H9 (cell line): ENCODE results near the gene VASP. TPM values are rescaled to one million over a fixed set of nuclear protein-coding genes. Genes with fewer than 3 reads are reported as not detected.
A peak's percentile ranks its signal among the peaks of the same experiment; 100 is the strongest.

Experiments
- DNase-seq: peaks from one replicate; pipeline ENCODE4 v3.0.0-alpha.2; 2017
- H2AFZ ChIP-seq: one replicate; pipeline ENCODE4 v1.6.1; 2013; ENCODE audit warnings: mild to moderate bottlenecking, low read length, control low read depth, moderate library complexity
- H2AK5ac ChIP-seq: 2 replicates; pipeline ENCODE4 v1.6.1; 2013; ENCODE audit warnings: low read length, control low read depth, mixed read lengths; ENCODE audit not compliant: insufficient read length
- H2BK120ac ChIP-seq: one replicate; pipeline ENCODE4 v1.6.1; 2013; ENCODE audit warnings: low read depth, mild to moderate bottlenecking, low read length, control low read depth, inconsistent platforms; ENCODE audit not compliant: poor library complexity, severe bottlenecking
- H2BK12ac ChIP-seq: 2 replicates; pipeline ENCODE4 v1.6.1; 2013; ENCODE audit warnings: low read length, control low read depth, mixed read lengths, low read depth; ENCODE audit not compliant: insufficient read length
- H2BK15ac ChIP-seq: 2 replicates; pipeline ENCODE4 v1.6.1; 2013; ENCODE audit warnings: low read depth, low read length, control low read depth
- H2BK20ac ChIP-seq: one replicate; pipeline ENCODE4 v1.6.1; 2013; ENCODE audit warnings: low read depth, mild to moderate bottlenecking, low read length, control low read depth, inconsistent platforms; ENCODE audit not compliant: poor library complexity, severe bottlenecking
- H2BK5ac ChIP-seq: 2 replicates; pipeline ENCODE4 v1.6.1; 2013; ENCODE audit warnings: low read length, control low read depth, mixed read lengths; ENCODE audit not compliant: insufficient read length
- H3K14ac ChIP-seq: 2 replicates; pipeline ENCODE4 v1.6.1; 2013; ENCODE audit warnings: low read length, control low read depth; ENCODE audit not compliant: insufficient read depth
- H3K18ac ChIP-seq: 2 replicates; pipeline ENCODE4 v1.6.1; 2013; ENCODE audit warnings: low read depth, mild to moderate bottlenecking, mixed read lengths, low read length, control low read depth; ENCODE audit not compliant: insufficient read length
- H3K23ac ChIP-seq: 2 replicates; pipeline ENCODE4 v1.6.1; 2013; ENCODE audit warnings: low read length, control low read depth, mixed read lengths, low read depth; ENCODE audit not compliant: insufficient read length
- H3K23me2 ChIP-seq: 2 replicates; pipeline ENCODE4 v1.6.1; 2013; ENCODE audit warnings: low read depth, mild to moderate bottlenecking, mixed read lengths, low read length, control low read depth; ENCODE audit not compliant: insufficient read length, poor library complexity, severe bottlenecking
- H3K27ac ChIP-seq: 2 replicates; pipeline ENCODE4 v1.5.1; 2013; ENCODE audit warnings: low read length, control low read depth, mixed read lengths, low read depth; ENCODE audit not compliant: insufficient read length
- H3K27me3 ChIP-seq: 2 replicates; pipeline ENCODE4 v1.6.1; 2013; ENCODE audit warnings: low read length, control low read depth, inconsistent platforms; ENCODE audit not compliant: insufficient read depth
- H3K4ac ChIP-seq: 2 replicates; pipeline ENCODE4 v1.6.1; 2013; ENCODE audit warnings: low read depth, mild to moderate bottlenecking, control low read depth, inconsistent platforms, low read length, moderate library complexity
- H3K4me1 ChIP-seq: 2 replicates; pipeline ENCODE4 v1.6.1; 2013; ENCODE audit warnings: low read length, control low read depth, inconsistent platforms; ENCODE audit not compliant: insufficient read depth
- H3K4me2 ChIP-seq: 2 replicates; pipeline ENCODE4 v1.6.1; 2013; ENCODE audit warnings: low read length, control low read depth, mixed read lengths; ENCODE audit not compliant: insufficient read length, insufficient read depth
- H3K56ac ChIP-seq: 2 replicates; pipeline ENCODE4 v1.6.1; 2013; ENCODE audit warnings: low read depth, mild to moderate bottlenecking, mixed read lengths, low read length, control low read depth; ENCODE audit not compliant: insufficient read length
- H3K79me1 ChIP-seq: 2 replicates; pipeline ENCODE4 v1.6.1; 2013; ENCODE audit warnings: low read depth, mild to moderate bottlenecking, moderate library complexity, low read length, control low read depth, inconsistent platforms; ENCODE audit not compliant: insufficient read depth, poor library complexity, severe bottlenecking
- H3K79me2 ChIP-seq: 2 replicates; pipeline ENCODE4 v1.6.1; 2013; ENCODE audit warnings: low read length, control low read depth, inconsistent platforms; ENCODE audit not compliant: insufficient read depth
- H3K9ac ChIP-seq: 2 replicates; pipeline ENCODE4 v1.6.1; 2013; ENCODE audit warnings: low read length, control low read depth, mixed read lengths; ENCODE audit not compliant: insufficient read length; ENCODE audit errors: extremely low read depth
- H3K9me3 ChIP-seq: one replicate; pipeline ENCODE4 v1.6.1; 2013; ENCODE audit warnings: low read depth, low read length, inconsistent platforms; ENCODE audit not compliant: control insufficient read depth
- H3T11ph ChIP-seq: one replicate; pipeline ENCODE4 v1.6.1; 2013; ENCODE audit warnings: mild to moderate bottlenecking, low read length, control low read depth, inconsistent platforms
- H4K20me1 ChIP-seq: one replicate; pipeline ENCODE4 v1.6.1; 2013; ENCODE audit not compliant: control insufficient read depth, insufficient read length, insufficient read depth
- H4K5ac ChIP-seq: 2 replicates; pipeline ENCODE4 v1.6.1; 2013; ENCODE audit warnings: low read depth, mild to moderate bottlenecking, mixed read lengths, low read length, control low read depth; ENCODE audit not compliant: insufficient read length
- H4K8ac ChIP-seq: replicated peaks from 2 replicates; pipeline ENCODE4 v1.6.1; 2013; ENCODE audit warnings: low read length, control low read depth, mixed read lengths, low read depth; ENCODE audit not compliant: insufficient read length
- H4K91ac ChIP-seq: 2 replicates; pipeline ENCODE4 v1.6.1; 2013; ENCODE audit warnings: low read depth, mild to moderate bottlenecking, moderate library complexity, mixed read lengths, low read length, control low read depth; ENCODE audit not compliant: insufficient read length
- H3K27ac Mint-ChIP-seq, 3 experiments: 2 replicates in 2 of 3; 3 replicates in 1 of 3; pipeline ENCODE4 v1.8.0; 2020 to 2021; ENCODE audit warnings: mixed read lengths in 3 of 3, mild to moderate bottlenecking in 1 of 3, moderate library complexity in 1 of 3
- H3K27me3 Mint-ChIP-seq: 2 replicates; pipeline ENCODE4 v1.8.0; 2021; ENCODE audit warnings: low read depth, mild to moderate bottlenecking, moderate library complexity, mixed read lengths
- H3K36me3 Mint-ChIP-seq, 3 experiments: 2 replicates in 2 of 3; 3 replicates in 1 of 3; pipeline ENCODE4 v1.8.0; 2020 to 2021; ENCODE audit warnings: low read depth in 3 of 3, mixed read lengths in 3 of 3; ENCODE audit not compliant: insufficient read depth in 1 of 3
- H3K4me1 Mint-ChIP-seq, 2 experiments: 2 replicates each; pipeline ENCODE4 v1.8.0; 2020; ENCODE audit warnings: mixed read lengths in 2 of 2
- H3K4me3 Mint-ChIP-seq, 2 experiments: 2 replicates in 1 of 2; 3 replicates in 1 of 2; pipeline ENCODE4 v1.8.0; 2020 to 2021; ENCODE audit warnings: mild to moderate bottlenecking in 2 of 2, mixed read lengths in 2 of 2, moderate library complexity in 1 of 2
- H3K9me3 Mint-ChIP-seq, 2 experiments: 2 replicates in 1 of 2; 3 replicates in 1 of 2; pipeline ENCODE4 v1.8.0; 2020; ENCODE audit warnings: mild to moderate bottlenecking in 2 of 2, mixed read lengths in 2 of 2, moderate library complexity in 1 of 2
- CTCF ChIP-seq: fragments of 200-600 bp; sonication (generic); conservative IDR thresholded peaks from 3 replicates; pipeline ENCODE4 v1.8.0; 2021; ENCODE audit warnings: antibody characterized with exemption, mild to moderate bottlenecking
- WGBS: extraction: QIAGEN DNeasy Blood & Tissue Kit; methylation state at CpG from one replicate; pipeline ENCODE4 v1.1.7; 2013; ENCODE audit warnings: missing lambda C conversion rate, low lambda C conversion rate, mixed read lengths; ENCODE audit not compliant: insufficient read length; ENCODE audit errors: extremely low coverage; 5-methylcytosine and 5-hydroxymethylcytosine counted together
- total RNA-seq: library from RNA; stranded (reverse); gene quantifications from 2 replicates; pipeline ENCODE4 v1.2.1, GENCODE V29; 2021

The VASP gene
- total RNA-seq, 1 experiment from 2014 or later = 157 TPM

- no peak overlapping the region for H4K91ac ChIP-seq
- TF ChIP-seq CTCF = no peak
- H3K4me2 ChIP-seq = peak overlapping the region; percentile 88
Measured at GRCh38 chr19:45508861-45509691, 1.8 kb downstream of the VASP start.

More at GRCh38 chr19:45508861-45509691, 1.8 kb downstream of the VASP start:
- peaks cover 16% of the 10 kb centered on the region for H3K79me1 ChIP-seq
- H3K36me3 Mint-ChIP-seq = peaks cover 4 to 26% (median 11%) of the 10 kb centered on the region in 3 experiments
- peak overlapping the region; percentile 39; the same call in 1 of the 2 replicates for H3K14ac ChIP-seq
- peak overlapping the region; percentile 63 for H3K9ac ChIP-seq
- H2BK120ac ChIP-seq = peak overlapping the region; percentile 71
- no peak overlapping the region for H2BK12ac ChIP-seq
- no peaks in the 10 kb centered on the region for H3K27me3 Mint-ChIP-seq
- H4K8ac ChIP-seq = no peak overlapping the region
- H3T11ph ChIP-seq = no peak overlapping the region
- H2AK5ac ChIP-seq = no peak overlapping the region
- H3K18ac ChIP-seq = peak overlapping the region; percentile 78
- DNase-seq = peak; percentile 88
- no peak overlapping the region for H3K23ac ChIP-seq
- H3K9me3 Mint-ChIP-seq = no peaks in the 10 kb centered on the region; a peak in 1 of 5 replicates
- no CpG with 5 or more reads among the region's 28 CpGs for WGBS
- H3K4me1 ChIP-seq = no peaks in the 10 kb centered on the region; the same call in 1 of the 2 replicates
- peak overlapping the region; percentile 42 for H2BK5ac ChIP-seq
- no peaks in the 10 kb centered on the region for H4K20me1 ChIP-seq
- no peak overlapping the region for H4K5ac ChIP-seq
- no peak overlapping the region for H2BK20ac ChIP-seq
- H3K27ac Mint-ChIP-seq = peak overlapping the region; percentile 77 to 96 (median 94); a peak in 6 of 7 replicates
- H3K23me2 ChIP-seq = peaks cover 20% of the 10 kb centered on the region
- no peak overlapping the region for H3K56ac ChIP-seq
- peak overlapping the region; percentile 81 to 90 for H3K4me3 Mint-ChIP-seq
- H3K4me1 Mint-ChIP-seq = peaks cover 20 to 26% of the 10 kb centered on the region in 2 experiments
- H2BK15ac ChIP-seq = no peak overlapping the region
- H3K27ac ChIP-seq = peak overlapping the region; percentile 55
- H3K27me3 ChIP-seq = no peaks in the 10 kb centered on the region
- H3K79me2 ChIP-seq = peaks cover 43% of the 10 kb centered on the region; the same call in 1 of the 2 replicates
- H3K9me3 ChIP-seq = no peaks in the 10 kb centered on the region
- H2AFZ ChIP-seq = no peak overlapping the region
- H3K4ac ChIP-seq = no peak overlapping the region
